Measurements from ENCODE around the gene GIGYF1. TPM values are rescaled to one million over a fixed set of nuclear protein-coding genes. Genes with fewer than 3 reads are reported as not detected.

GIGYF1 gene
- total and polyA plus RNA-seq, 2 of the 4 experiments (the other 2 are of a cell fraction), result 3.0 to 10.7 TPM

- Histone ChIP-seq H3K4me1 (ENCODE audit: control insufficient read depth, insufficient read depth, low read length) (no peaks in the 10 kb centered on the region), H3K9ac (ENCODE audit: low read depth, low read length) (no peak overlapping the region), H4K5ac (ENCODE audit: low read depth, low read length) (no peak overlapping the region), H3K14ac (replicated peaks; ENCODE audit: low read depth, low read length) (no peak overlapping the region), H3K9me3 (ENCODE audit: control insufficient read depth, insufficient read depth, low read length) (no peaks in the 10 kb centered on the region), H3K23ac (ENCODE audit: low read depth, low read length) (no peak overlapping the region), H2BK5ac (ENCODE audit: low read depth, low read length, poor library complexity, severe bottlenecking) (no peak overlapping the region), H3K4ac (ENCODE audit: low read depth, low read length) (no peak overlapping the region), H2BK120ac (ENCODE audit: low read depth, low read length) (no peak overlapping the region), H2AFZ (replicated peaks; ENCODE audit: low read length, poor library complexity) (no peak overlapping the region), H2AK9ac (replicated peaks; ENCODE audit: low read depth, low read length, poor library complexity) (no peak overlapping the region), H3K79me1 (ENCODE audit: low read depth in 1 of 2, low read length in 2 of 2) (no peaks in the 10 kb centered on the region), H3K18ac (ENCODE audit: low read depth, low read length) (no peak overlapping the region), H3K9me1 (ENCODE audit: insufficient read depth, low read length) (no peaks in the 10 kb centered on the region), H4K91ac (ENCODE audit: insufficient read depth, low read depth, low read length) (no peak overlapping the region), H3K36me3 (ENCODE audit: control insufficient read depth, insufficient read depth, low read length) (no peaks in the 10 kb centered on the region), H4K20me1 (ENCODE audit: insufficient read depth, low read length) (no peaks in the 10 kb centered on the region), H2BK15ac (ENCODE audit: low read depth, low read length) (no peak overlapping the region), H3K4me2 (ENCODE audit: low read depth, low read length) (no peak overlapping the region), H2AK5ac (ENCODE audit: low read depth, low read length) (no peak overlapping the region), H2BK20ac (ENCODE audit: low read depth, low read length) (no peak overlapping the region), H3K27me3 (ENCODE audit: control insufficient read depth, insufficient read depth, low read length) (peaks cover 37% of the 10 kb centered on the region), H3K4me3 (ENCODE audit: insufficient read depth, low read depth, low read length) (no peak overlapping the region), H3K27ac (ENCODE audit: insufficient read depth, low read length) (no peak overlapping the region), H3K56ac (ENCODE audit: extremely low read depth, insufficient read depth, low read length) (no peak overlapping the region), H4K8ac (ENCODE audit: low read depth in 2 of 2, low read length in 2 of 2) (no peak overlapping the region)
- DNase-seq, result no peak
- ATAC-seq (ENCODE audit: low read depth), result no peak
- TF ChIP-seq FOS (IDR thresholded peaks at IDR 0.05; ENCODE audit: low read depth, low read length) (no peak), NFE2L2 (IDR thresholded peaks at IDR 0.05; ENCODE audit: low read depth, low read length) (no peak), RFX5 (IDR thresholded peaks at IDR 0.05; ENCODE audit: low read depth, low read length) (no peak), RCOR1 (IDR thresholded peaks at IDR 0.05; ENCODE audit: insufficient replicate concordance, low read length) (no peak)
- ChIA-PET POLR2A (ENCODE audit: unreplicated experiment) (no interaction called here), CTCF (no interaction called here)
- dilution Hi-C loops (cut with HindIII; ENCODE audit: low sequenced_read_pairs, unreplicated experiment) (no loop called here), intact Hi-C loops (cut with micrococcal nuclease) (no loop called here), in situ Hi-C loops (cut with MboI; ENCODE audit: low sequenced_read_pairs) (no loop called here)
- WGBS, 2 experiments (ENCODE audit: extremely low coverage in 2 of 2, insufficient read length in 1 of 2), result 61% methylated on average over 11 of the region's 13 CpGs; no CpG with 5 or more reads in 1 of the 2 experiments
- BruUV-seq (replicated peaks), result no TSS peak
Measured at GRCh38 chr7:100736671-100737070, 42.6 kb upstream of the GIGYF1 start.

All from IMR-90 (cell line).